Colonic mucosa (tissue), 4 donors: ENCODE data around the gene FAM107B. TPM values are rescaled to one million over a fixed set of nuclear protein-coding genes. Genes with fewer than 3 reads are reported as not detected.

ENCODE experiments used
- DNase-seq: peaks from one replicate; pipeline ENCODE4 v3.0.0-alpha.2; 2020
- H3K27ac ChIP-seq: fragments of 200-600 bp; one replicate; pipeline ENCODE4 v1.8.0; 2021
- H3K27me3 ChIP-seq: fragments of 200-600 bp; one replicate; pipeline ENCODE4 v1.8.0; 2021
- H3K36me3 ChIP-seq: fragments of 200-600 bp; one replicate; pipeline ENCODE4 v1.8.0; 2021
- H3K4me1 ChIP-seq: fragments of 200-600 bp; one replicate; pipeline ENCODE4 v1.8.0; 2021; ENCODE audit warnings: mild to moderate bottlenecking
- H3K4me3 ChIP-seq: fragments of 200-600 bp; one replicate; pipeline ENCODE4 v1.8.0; 2021
- H3K9ac ChIP-seq, 2 donors: one replicate each; pipeline ENCODE4 v1.7.0; 2013; ENCODE audit warnings: control low read depth in 2 of 2, low read depth in 2 of 2, low read length in 2 of 2
- H3K9me3 ChIP-seq: fragments of 200-600 bp; one replicate; pipeline ENCODE4 v1.8.0; 2021
- CTCF ChIP-seq: fragments of 200-600 bp; IDR thresholded peaks from one replicate; pipeline ENCODE4 v1.8.0; 2022; ENCODE audit warnings: antibody characterized with exemption, mild to moderate bottlenecking
- intact Hi-C: fragments of 100-400 bp; cut with DNase I; formaldehyde crosslinking; loops from one replicate; pipeline ENCODE4 v1.14.1; 2022
- total RNA-seq, 2 donors: library from RNA; stranded (reverse); fragmentation: NEBNext Ultra II Directional in 1 of 2; extraction: Animal tissue kit (Norgen Biotek cat#: 25700) in 1 of 2; gene quantifications; one replicate each; pipeline ENCODE4 v1.2.1, GENCODE V29; 2021
- donor health status: healthy.
- donor health status: DM: no; HTN: no; CAD: no.
- donor health status: DM: no; HTN: no; CAD: no.

Gene FAM107B
- total RNA-seq, 2 donors from 2014 or later, result 36.3 to 71.5 TPM

GRCh38 chr10:14470920-14471319 is 303.8 kb downstream of the FAM107B start:
- H3K4me3 ChIP-seq, result no peak overlapping the region
- DNase-seq, result no peak
- intact Hi-C loops, result loop anchor here (10.0 kb wide), 1 partner anchor 686 kb away; no protein-coding TSS in a partner anchor
- H3K27ac ChIP-seq, result no peak overlapping the region
- H3K27me3 ChIP-seq, result no peaks in the 10 kb centered on the region
- H3K36me3 ChIP-seq, result no peaks in the 10 kb centered on the region
- no peak overlapping the region for H3K9ac ChIP-seq
- H3K4me1 ChIP-seq, result no peaks in the 10 kb centered on the region
- TF ChIP-seq CTCF, result no peak
- H3K9me3 ChIP-seq, result no peaks in the 10 kb centered on the region

GRCh38 chr10:14468726-14469125 is 306.0 kb downstream of the FAM107B start:
- no peaks in the 10 kb centered on the region for H3K27me3 ChIP-seq
- DNase-seq, result no peak
- H3K9me3 ChIP-seq, result no peaks in the 10 kb centered on the region
- intact Hi-C loops, result no loop called here
- H3K4me3 ChIP-seq, result no peak overlapping the region
- H3K36me3 ChIP-seq, result no peaks in the 10 kb centered on the region
- no peak overlapping the region for H3K27ac ChIP-seq
- H3K4me1 ChIP-seq, result no peaks in the 10 kb centered on the region
- no peak for TF ChIP-seq CTCF
- H3K9ac ChIP-seq, result no peak overlapping the region

Other genes with a start within 250 kb of the FAM107B start
- gene CDNF, start 63.1 kb upstream of the FAM107B start, total RNA-seq, result 1 to 10 TPM in 1 of 2 donors, under 1 TPM in 1; 0.82 to 1.4 TPM
- gene HSPA14, start 63.4 kb upstream of the FAM107B start, total RNA-seq, result 10 to 100 TPM; 18.1 to 20.2 TPM
- 10 to 100 TPM; 12.2 to 14.6 TPM for gene MSANTD7, start 63.4 kb upstream of the FAM107B start, total RNA-seq
- gene SUV39H2, start 104.0 kb upstream of the FAM107B start, total RNA-seq, result 10 to 100 TPM in 1 of 2 donors, 1 to 10 TPM in 1; 6.1 to 20.2 TPM
- 10 to 100 TPM; 11.0 to 19.0 TPM for gene DCLRE1C, start 179.2 kb upstream of the FAM107B start, total RNA-seq
- under 1 TPM in 1 of 2 donors, not detected in 1; 0.58 TPM for gene MEIG1, start 184.5 kb upstream of the FAM107B start, total RNA-seq